ENCODE data around the gene GAL3ST2.

Gene GAL3ST2

DNA sequence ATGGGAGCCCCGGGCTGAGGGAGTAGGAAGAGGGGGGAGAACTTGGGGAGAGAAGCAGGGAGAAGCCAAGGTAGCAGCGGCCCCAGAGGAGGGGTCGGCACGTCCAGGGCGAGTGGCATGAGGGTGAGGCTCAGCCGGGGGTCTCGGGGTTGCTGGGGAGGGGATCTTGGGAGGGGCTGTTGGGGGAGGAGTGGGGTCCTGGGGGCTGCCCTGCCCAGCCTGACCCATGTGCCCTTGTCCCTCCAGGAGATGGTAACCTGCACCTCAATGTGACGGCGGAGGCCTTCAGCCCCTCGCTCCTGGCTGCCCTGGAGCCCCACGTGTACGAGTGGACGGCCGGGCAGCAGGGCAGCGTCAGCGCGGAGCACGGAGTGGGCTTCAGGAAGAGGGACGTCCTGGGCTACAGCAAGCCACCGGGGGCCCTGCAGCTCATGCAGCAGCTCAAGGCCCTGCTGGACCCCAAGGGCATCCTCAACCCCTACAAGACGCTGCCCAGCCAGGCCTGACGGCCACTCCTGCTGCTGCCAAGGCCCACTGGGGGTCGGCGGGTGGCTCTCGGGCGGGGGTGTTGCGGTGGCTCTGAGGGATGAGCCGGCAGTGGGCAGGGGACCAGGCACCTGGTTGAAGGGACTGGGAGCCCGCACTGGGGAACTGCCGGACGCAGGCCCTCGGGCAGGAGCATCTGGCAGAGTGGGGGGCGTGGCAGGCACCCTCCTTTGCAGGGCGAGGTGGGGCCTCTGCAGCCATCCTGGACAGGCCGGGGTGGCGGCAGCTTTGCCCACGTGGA lies 9.0 kb upstream of the GAL3ST2 start:
- TF ChIP-seq, protein P1, sequence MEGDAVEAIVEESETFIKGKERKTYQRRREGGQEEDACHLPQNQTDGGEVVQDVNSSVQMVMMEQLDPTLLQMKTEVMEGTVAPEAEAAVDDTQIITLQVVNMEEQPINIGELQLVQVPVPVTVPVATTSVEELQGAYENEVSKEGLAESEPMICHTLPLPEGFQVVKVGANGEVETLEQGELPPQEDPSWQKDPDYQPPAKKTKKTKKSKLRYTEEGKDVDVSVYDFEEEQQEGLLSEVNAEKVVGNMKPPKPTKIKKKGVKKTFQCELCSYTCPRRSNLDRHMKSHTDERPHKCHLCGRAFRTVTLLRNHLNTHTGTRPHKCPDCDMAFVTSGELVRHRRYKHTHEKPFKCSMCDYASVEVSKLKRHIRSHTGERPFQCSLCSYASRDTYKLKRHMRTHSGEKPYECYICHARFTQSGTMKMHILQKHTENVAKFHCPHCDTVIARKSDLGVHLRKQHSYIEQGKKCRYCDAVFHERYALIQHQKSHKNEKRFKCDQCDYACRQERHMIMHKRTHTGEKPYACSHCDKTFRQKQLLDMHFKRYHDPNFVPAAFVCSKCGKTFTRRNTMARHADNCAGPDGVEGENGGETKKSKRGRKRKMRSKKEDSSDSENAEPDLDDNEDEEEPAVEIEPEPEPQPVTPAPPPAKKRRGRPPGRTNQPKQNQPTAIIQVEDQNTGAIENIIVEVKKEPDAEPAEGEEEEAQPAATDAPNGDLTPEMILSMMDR (IDR thresholded peaks at IDR 0.05; ENCODE audit: insufficient read depth, low read depth, low read length, missing control alignments), result no peak
- DNase-seq (ENCODE audit: low read depth), result no peak
- H3K4me3 ChIP-seq (ENCODE audit: low read length), result no peak overlapping the region

DNA sequence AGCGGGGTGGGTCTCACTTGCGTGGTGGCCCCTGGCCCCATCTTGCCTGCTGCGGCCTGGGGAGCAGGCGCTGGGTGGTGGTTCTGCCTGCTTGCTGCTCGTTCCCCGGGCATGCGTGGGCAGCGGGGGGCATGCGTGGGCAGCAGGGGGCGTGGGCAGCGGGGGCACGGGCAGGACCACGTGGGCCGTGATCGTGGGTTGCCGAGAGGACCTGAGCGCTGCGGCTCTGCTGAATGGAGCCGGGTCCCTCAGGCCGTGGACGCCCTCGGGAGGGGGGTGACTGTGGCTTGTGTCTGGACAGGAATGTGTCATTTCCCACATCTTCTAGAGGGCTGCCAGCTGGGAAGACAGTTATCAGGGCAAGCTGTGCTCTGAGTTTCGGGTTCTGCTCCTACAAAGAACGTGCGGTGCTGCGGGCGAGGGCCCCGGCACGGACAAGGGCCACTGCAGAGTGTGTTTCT lies 8.3 kb upstream of the GAL3ST2 start:
- TF ChIP-seq, protein P1 (IDR thresholded peaks at IDR 0.05; ENCODE audit: insufficient read depth, low read depth, low read length, missing control alignments), result no peak
- DNase-seq (ENCODE audit: low read depth), result no peak

DNA sequence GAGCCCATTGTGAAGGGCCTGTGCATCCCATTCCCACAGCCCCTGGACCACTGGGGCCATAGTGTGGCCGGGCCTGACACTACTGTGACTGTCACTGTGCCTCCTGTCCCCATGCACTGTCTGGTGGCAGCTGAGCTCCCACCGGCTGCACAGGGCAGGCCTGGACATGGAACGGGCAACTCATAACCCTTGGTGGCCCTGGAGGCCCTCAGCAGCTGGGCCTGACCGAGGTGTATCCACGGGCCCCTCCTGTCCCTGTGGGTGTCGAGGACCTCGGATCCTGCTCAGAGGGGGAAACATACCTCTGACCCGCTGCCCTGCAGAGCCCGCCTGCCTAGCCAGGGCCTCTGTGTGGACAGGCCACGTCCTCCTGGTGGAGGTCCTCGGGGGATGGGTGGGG lies 7.8 kb upstream of the GAL3ST2 start:
- DNase-seq (ENCODE audit: low read depth), result no peak
- TF ChIP-seq, protein P1 (IDR thresholded peaks at IDR 0.05; ENCODE audit: insufficient read depth, low read depth, low read length, missing control alignments), result no peak
- H3K4me3 ChIP-seq (ENCODE audit: low read length), result no peak overlapping the region

More for the DNA sequence above, 8.3 kb upstream of the GAL3ST2 start:
- no peak overlapping the region for H3K4me3 ChIP-seq (ENCODE audit: low read length)

DNA sequence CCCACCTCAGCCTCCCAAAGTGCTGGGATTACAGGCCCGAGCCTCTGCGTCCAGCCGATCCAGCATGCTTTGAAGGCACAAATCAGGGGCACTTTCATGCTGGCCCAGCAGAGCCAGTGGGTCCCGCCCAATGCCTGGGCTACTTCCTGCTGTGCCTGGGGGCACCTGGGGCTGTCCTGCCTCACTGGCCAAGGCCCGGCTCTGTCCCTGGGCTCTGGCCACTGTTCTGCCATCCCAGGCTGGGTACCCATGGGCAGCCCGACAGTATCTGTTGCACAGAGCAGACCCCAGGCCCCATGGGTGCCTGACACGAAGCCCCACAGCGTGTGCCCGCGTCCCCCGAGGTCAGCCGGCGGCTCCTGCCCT lies 6.8 kb upstream of the GAL3ST2 start:
- no peak for DNase-seq (ENCODE audit: low read depth)
- H3K4me3 ChIP-seq (ENCODE audit: low read length), result no peak overlapping the region
- TF ChIP-seq, protein P1 (IDR thresholded peaks at IDR 0.05; ENCODE audit: insufficient read depth, low read depth, low read length, missing control alignments), result no peak

DNA sequence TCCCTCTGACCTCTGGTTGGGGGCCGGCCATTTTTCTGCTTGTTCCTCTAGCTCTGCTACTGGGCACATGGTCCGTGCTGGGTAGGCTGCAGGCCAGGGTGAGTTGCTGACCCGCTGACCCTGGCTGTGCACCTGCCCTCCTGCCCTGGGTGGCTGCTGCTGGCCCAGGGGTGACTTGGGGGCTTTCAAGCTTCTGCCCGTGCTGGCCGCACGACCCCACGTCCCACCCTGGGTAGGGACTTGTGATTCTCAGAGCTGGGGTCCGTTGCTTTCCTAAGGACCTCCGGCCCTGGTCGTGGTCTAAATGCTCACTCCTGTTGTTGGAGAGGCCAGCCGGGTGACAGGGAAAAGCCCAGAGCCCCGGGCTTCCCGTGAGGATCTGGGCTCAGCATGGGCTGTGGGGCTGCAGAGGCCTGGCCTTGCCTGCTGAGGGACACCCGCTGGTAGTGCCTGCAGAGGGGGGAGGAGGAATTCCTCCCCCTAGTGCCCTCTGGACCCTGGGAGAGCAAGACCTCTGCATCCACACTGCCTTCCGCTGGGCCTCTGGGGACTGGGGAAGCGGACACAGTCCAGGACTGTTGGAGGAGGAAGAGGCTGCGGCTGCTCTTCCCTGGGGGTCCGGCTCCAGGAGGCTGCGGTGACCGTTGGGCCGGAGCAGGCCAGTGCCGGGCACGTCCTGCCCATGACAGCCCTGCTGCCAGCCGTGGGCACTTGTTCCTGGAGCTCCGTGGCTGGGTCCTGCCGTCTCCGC lies 6.3 kb upstream of the GAL3ST2 start:
- no peak for DNase-seq (ENCODE audit: low read depth)
- TF ChIP-seq, protein P1 (IDR thresholded peaks at IDR 0.05; ENCODE audit: insufficient read depth, low read depth, low read length, missing control alignments), result no peak
- no peak overlapping the region for H3K4me3 ChIP-seq (ENCODE audit: low read length)

DNA sequence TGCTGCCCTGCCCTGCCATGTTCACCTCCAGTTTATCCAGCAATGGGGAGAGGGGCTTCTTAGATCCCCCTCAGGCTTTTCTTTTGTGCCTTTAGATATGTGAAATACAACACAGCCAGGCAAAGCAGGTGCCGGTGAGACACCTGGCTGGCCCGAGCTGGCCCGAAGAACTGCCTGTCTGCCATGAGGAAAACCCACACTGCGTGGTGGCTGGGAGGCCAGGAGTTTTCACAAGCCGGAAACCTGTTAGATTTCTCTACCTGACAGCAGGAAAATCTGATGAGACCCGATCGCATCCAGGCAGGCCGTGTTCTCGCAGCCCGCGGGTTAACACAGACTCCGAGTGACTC lies 5.7 kb upstream of the GAL3ST2 start:
- TF ChIP-seq, protein P1 (IDR thresholded peaks at IDR 0.05; ENCODE audit: insufficient read depth, low read depth, low read length, missing control alignments), result no peak
- no peak for DNase-seq (ENCODE audit: low read depth)
- no peak overlapping the region for H3K4me3 ChIP-seq (ENCODE audit: low read length)

Data from epithelial cell of esophagus (primary cell).